BLaER1 (cell line): ENCODE results near the gene FREY1.
"Not testable (repeated sequence)": the region's sequence is repeated elsewhere in the genome, so short reads cannot be mapped to it uniquely, and the experiment has no call there.

ENCODE experiments used
- H3K27ac ChIP-seq: shearing (Covaris generic); formaldehyde crosslinking; 2 replicates; pipeline ENCODE4 v1.8.1; 2022
- H3K27me3 ChIP-seq: shearing (Covaris generic); formaldehyde crosslinking; 2 replicates; pipeline ENCODE4 v1.8.1; 2022
- H3K36me3 ChIP-seq: shearing (Covaris generic); formaldehyde crosslinking; 2 replicates; pipeline ENCODE4 v1.8.1; 2022
- H3K4me1 ChIP-seq: shearing (Covaris generic); formaldehyde crosslinking; 2 replicates; pipeline ENCODE4 v1.8.1; 2022
- H3K4me2 ChIP-seq: shearing (Covaris generic); formaldehyde crosslinking; 2 replicates; pipeline ENCODE4 v1.8.1; 2022
- H3K4me3 ChIP-seq: shearing (Covaris generic); formaldehyde crosslinking; 2 replicates; pipeline ENCODE4 v1.8.1; 2022
- H3K9ac ChIP-seq: shearing (Covaris generic); formaldehyde crosslinking; 2 replicates; pipeline ENCODE4 v1.8.1; 2022
- H3K9me3 ChIP-seq: shearing (Covaris generic); formaldehyde crosslinking; 2 replicates; pipeline ENCODE4 v1.8.1; 2022
- H4K20me1 ChIP-seq: shearing (Covaris generic); formaldehyde crosslinking; 2 replicates; pipeline ENCODE4 v1.8.1; 2022
- Cebpa-rat ChIP-seq: shearing (Covaris generic); IDR thresholded peaks from 2 replicates; pipeline ENCODE4 v1.8.1; 2022

Gene FREY1

DNA sequence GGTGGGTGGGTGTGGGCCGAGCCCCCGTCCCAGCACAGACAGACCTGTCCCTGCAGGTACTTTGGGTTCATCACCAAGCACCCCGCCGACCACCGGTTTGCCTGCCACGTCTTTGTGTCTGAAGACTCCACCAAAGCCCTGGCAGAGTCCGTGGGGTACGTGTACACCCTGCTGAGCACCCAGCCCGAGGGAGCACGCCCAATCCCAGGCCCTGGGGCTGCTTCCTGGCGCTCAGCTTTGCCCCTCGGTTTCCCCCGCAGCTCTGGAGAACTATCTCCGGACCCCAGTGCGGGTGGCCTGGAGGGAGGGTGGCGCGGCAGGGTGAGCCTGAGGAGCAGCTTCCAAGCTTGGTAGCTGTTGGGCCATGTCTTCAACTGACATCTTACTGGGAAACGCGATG lies 2.0 kb downstream of the FREY1 start:
- Histone ChIP-seq H3K36me3 (peaks cover 15% of the 10 kb centered on the region), H3K9ac (no peak overlapping the region), H3K4me3 (no peak overlapping the region), H4K20me1 (peaks cover 40% of the 10 kb centered on the region), H3K4me1 (peaks cover 12% of the 10 kb centered on the region), H3K4me2 (no peak overlapping the region), H3K9me3 (no peaks in the 10 kb centered on the region), H3K27me3 (peaks cover 15% of the 10 kb centered on the region), H3K27ac (no peak overlapping the region)
- no peak for TF ChIP-seq Cebpa-rat

DNA sequence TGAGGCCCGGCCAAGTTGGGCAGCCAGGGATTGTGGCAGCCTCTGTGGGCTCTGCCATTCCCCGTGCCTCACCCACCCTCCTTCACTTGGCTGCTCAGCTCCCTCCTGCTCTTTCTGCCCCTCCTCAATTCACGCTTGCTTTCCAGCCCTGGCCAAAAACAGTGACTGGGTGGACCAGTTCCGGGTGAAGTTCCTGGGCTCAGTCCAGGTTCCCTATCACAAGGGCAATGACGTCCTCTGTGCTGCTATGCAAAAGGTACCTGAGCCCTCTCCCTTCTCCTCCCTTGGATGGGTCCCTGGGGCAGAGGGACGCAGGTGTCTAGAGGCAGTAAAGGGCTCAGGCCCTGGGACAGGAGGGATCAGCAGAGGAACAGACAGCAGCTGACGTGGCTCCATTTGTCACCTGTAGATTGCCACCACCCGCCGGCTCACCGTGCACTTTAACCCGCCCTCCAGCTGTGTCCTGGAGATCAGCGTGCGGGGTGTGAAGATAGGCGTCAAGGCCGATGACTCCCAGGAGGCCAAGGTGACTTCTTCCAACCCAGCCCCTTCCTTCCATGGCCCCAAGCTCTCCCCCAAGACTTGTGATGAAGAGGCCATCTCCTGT lies 2.7 kb downstream of the FREY1 start:
- Histone ChIP-seq H3K9me3 (no peaks in the 10 kb centered on the region), H3K4me1 (peaks cover 12% of the 10 kb centered on the region), H4K20me1 (peaks cover 34% of the 10 kb centered on the region), H3K27me3 (peaks cover 17% of the 10 kb centered on the region), H3K4me2 (no peak overlapping the region), H3K4me3 (no peak overlapping the region), H3K36me3 (peaks cover 9% of the 10 kb centered on the region), H3K9ac (no peak overlapping the region), H3K27ac (no peak overlapping the region)
- TF ChIP-seq Cebpa-rat: no peak

DNA sequence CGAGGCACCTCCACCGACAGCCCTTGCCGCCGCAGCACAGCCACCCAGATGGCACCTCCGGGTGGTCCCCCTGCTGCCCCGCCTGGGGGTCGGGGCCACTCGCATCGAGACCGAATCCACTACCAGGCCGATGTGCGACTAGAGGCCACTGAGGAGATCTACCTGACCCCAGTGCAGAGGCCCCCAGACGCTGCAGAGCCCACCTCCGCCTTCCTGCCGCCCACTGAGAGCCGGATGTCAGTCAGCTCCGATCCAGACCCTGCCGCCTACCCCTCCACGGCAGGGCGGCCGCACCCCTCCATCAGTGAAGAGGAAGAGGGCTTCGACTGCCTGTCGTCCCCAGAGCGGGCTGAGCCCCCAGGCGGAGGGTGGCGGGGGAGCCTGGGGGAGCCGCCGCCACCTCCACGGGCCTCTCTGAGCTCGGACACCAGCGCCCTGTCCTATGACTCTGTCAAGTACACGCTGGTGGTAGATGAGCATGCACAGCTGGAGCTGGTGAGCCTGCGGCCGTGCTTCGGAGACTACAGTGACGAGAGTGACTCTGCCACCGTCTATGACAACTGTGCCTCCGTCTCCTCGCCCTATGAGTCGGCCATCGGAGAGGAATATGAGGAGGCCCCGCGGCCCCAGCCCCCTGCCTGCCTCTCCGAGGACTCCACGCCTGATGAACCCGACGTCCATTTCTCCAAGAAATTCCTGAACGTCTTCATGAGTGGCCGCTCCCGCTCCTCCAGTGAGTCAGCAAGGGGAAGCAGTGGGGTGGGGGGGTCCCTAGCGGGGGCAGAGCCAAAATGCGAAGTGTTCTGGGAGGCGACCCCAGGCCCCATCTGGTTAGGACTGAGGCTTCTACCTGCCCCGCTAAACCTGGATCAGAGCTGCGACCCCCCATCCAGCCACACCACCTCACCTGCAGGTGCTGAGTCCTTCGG lies 4.4 kb downstream of the FREY1 start:
- TF ChIP-seq Cebpa-rat: no peak
- Histone ChIP-seq H3K9me3 (no peaks in the 10 kb centered on the region), H3K27ac (no peak overlapping the region), H3K4me1 (peaks cover 21% of the 10 kb centered on the region), H3K4me2 (no peak overlapping the region), H4K20me1 (peaks cover 44% of the 10 kb centered on the region), H3K27me3 (peaks cover 34% of the 10 kb centered on the region), H3K4me3 (no peak overlapping the region), H3K36me3 (no peaks in the 10 kb centered on the region), H3K9ac (no peak overlapping the region)

DNA sequence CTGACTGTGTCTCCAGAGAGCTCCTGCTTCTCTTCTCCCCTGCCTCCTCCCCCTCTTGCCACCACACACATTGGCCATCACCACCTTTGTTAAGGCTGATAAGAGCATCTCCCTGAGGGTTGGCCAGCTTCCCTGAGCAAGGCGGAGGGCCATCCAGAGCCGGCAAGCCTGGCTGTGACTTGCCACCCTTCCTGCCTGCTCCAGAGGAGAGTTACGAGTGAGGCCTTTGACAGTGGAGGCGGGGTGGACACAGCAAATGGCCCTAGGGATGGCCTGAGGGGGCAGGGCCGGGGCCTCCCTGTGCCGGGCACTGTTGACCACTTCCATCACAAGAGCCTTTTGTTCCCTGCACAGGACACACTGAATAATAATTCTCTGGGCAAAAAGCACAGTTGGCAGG lies 5.4 kb downstream of the FREY1 start:
- no peaks in the 10 kb centered on the region for H3K36me3 ChIP-seq
- no peak overlapping the region for H3K4me3 ChIP-seq
- H3K9ac ChIP-seq: no peak overlapping the region
- TF ChIP-seq Cebpa-rat: no peak
- peaks cover 21% of the 10 kb centered on the region for H3K4me1 ChIP-seq
- no peak overlapping the region for H3K4me2 ChIP-seq
- no peak overlapping the region for H3K27ac ChIP-seq
- H3K27me3 ChIP-seq: peaks cover 41% of the 10 kb centered on the region
- H3K9me3 ChIP-seq: no peaks in the 10 kb centered on the region
- peaks cover 49% of the 10 kb centered on the region for H4K20me1 ChIP-seq

DNA sequence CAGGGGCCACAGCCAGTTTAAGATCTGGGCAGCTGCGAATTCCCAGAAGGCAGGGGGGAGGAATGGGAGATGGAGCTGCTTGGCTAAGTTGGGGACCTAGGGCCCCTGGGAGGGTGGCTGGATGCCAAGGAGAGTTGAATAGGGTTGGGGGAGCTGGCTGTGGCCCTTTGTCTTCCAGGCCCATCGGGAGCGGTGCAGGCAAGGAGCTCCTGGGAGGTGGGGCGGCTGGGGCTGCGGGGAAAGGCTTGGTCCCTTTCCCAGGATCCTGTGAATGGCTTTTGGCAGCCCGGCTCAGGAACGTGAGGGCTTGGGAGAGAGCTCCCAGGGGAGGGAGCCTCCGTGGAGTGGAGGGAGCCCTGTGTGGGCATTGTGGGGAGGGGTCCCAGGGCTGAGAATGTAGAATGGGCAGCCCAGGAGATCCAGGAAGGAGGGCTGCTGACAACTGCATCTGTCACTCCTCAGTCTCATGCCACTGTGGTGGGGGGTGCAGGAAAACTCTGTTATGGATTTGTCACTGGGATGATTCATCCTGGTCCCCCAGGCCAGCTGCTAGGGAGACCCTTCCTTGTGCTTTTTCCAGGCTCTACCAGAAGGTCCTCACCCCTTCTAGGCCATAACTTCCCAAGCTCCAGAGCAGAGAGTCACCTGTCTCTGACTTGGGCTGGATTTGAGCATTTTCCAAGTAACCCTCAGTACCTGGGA lies 6.0 kb downstream of the FREY1 start:
- TF ChIP-seq Cebpa-rat: no peak
- no peak overlapping the region for H3K27ac ChIP-seq
- H3K27me3 ChIP-seq: peaks cover 41% of the 10 kb centered on the region
- H3K36me3 ChIP-seq: no peaks in the 10 kb centered on the region
- peaks cover 21% of the 10 kb centered on the region for H3K4me1 ChIP-seq
- peaks cover 51% of the 10 kb centered on the region for H4K20me1 ChIP-seq
- no peak overlapping the region for H3K9ac ChIP-seq
- no peaks in the 10 kb centered on the region for H3K9me3 ChIP-seq
- H3K4me3 ChIP-seq: peak overlapping the region; percentile 68; the same call in 1 of the 2 replicates
- H3K4me2 ChIP-seq: peak overlapping the region; percentile 91

DNA sequence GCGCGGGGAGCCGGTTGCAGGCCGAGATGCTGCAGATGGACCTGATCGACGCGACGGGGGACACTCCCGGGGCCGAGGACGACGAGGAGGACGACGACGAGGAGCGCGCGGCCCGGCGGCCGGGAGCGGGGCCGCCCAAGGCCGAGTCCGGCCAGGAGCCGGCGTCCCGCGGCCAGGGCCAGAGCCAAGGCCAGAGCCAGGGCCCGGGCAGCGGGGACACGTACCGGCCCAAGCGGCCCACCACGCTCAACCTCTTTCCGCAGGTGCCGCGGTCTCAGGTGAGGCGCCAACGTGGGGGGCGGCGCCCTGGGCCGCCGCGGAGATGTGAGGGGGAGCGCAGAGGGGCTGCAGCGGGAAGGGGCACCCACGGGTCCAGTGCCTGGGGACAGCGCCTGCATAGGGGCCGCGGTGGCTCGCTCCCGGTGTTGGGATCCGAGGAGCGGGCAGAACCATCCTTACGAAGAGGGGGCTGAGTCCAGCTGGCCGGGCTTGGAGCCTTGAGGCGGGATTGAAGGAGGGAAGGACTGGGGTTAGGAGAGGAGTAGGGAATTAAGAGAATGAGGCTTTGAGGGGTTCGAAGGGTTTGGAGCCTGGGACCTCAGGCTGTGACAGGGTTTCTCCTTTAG lies 6.8 kb downstream of the FREY1 start:
- Histone ChIP-seq H3K27me3 (peaks cover 41% of the 10 kb centered on the region), H3K4me2 (peak overlapping the region; percentile 91), H4K20me1 (peaks cover 56% of the 10 kb centered on the region), H3K4me1 (peaks cover 21% of the 10 kb centered on the region), H3K4me3 (peak overlapping the region; percentile 68)
- H3K36me3 ChIP-seq, H3K27ac ChIP-seq, H3K9ac ChIP-seq, H3K9me3 ChIP-seq: not testable (repeated sequence)

DNA sequence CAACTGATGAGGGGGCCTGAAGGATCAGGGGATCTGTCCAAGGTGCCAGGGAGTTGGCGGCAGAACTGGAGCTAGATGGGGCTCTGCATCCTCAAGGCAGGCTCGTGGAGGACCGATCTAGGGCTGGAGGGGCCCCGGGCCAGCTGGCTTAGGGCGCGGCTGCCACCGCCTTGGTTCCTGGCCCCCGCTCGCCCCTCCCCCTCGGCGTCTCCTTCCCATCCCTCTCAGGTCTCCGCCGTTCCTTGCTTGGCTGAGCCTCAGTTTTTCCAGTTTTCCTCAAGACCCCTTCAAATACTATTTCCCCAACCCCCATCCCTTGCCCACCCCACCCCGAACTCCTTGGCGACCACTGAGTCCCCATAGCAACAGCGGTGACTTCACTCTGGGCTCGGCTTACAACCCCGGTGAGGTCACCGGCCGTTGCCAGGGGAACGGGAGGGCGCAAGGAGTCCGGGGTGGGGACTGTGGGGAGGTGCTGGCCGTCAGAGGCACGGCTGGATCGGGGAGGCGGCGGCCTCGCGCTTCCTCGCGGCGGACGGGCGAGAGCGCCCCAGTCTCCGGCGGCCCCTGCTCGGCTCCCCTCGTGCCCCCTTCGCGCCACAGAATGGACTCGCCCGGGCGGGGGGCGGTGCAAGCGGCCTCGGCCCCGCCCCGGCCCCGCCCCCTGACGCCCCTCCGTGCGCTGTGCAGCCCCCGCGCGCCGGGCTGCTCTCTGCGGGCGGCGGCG lies 7.5 kb downstream of the FREY1 start:
- TF ChIP-seq Cebpa-rat: no peak
- H3K9me3 ChIP-seq: no peaks in the 10 kb centered on the region
- peak overlapping the region; percentile 71; the same call in 1 of the 2 replicates for H3K9ac ChIP-seq
- H3K36me3 ChIP-seq: no peaks in the 10 kb centered on the region
- peak overlapping the region; percentile 68 for H3K4me3 ChIP-seq
- H3K4me2 ChIP-seq: peak overlapping the region; percentile 91
- H3K27me3 ChIP-seq: peaks cover 41% of the 10 kb centered on the region
- peaks cover 21% of the 10 kb centered on the region for H3K4me1 ChIP-seq
- peaks cover 56% of the 10 kb centered on the region for H4K20me1 ChIP-seq
- H3K27ac ChIP-seq: no peak overlapping the region

DNA sequence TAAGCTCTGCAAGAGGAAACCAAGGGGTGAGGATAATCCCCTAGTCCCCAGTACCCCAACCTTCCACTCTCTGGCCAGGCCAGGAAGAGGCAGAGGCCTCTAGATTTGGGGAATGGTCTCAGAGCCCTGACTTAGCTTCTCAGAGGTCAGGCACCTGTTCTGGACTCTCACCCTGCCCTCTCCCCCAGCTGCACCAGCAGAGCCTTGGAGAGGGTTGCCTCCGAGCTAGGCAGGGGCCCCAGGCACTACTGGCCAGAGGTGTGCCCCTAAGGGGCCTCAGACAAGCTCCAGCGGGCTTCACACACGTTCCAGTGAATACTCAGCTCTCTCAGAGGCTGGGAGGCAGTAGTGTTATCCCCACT lies 8.0 kb downstream of the FREY1 start:
- Histone ChIP-seq H3K27me3 (peaks cover 41% of the 10 kb centered on the region), H3K27ac (no peak overlapping the region), H3K4me3 (peak overlapping the region; percentile 68; the same call in 1 of the 2 replicates), H4K20me1 (peaks cover 56% of the 10 kb centered on the region), H3K9ac (no peak overlapping the region), H3K4me2 (peak overlapping the region; percentile 91), H3K9me3 (no peaks in the 10 kb centered on the region), H3K36me3 (no peaks in the 10 kb centered on the region), H3K4me1 (peaks cover 21% of the 10 kb centered on the region)
- no peak for TF ChIP-seq Cebpa-rat

DNA sequence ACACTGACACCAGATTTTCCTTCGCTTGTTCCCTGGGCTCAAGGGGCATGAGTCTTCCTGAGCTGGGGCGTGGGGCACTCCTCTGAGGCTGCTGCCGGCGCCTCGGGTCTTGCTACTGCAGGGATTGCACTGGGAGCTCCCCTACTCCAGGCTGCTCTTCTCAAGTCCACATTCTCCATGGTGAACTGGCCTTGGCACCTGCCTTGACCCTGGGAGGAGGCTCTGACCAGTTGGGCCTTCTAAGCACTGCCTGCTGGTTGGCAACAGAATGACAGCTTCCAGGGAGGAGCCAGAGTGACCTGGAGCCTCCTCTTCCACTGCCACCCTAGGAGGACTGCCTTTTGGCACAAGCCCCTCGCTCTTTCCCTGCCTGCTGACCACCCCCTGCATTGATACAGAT lies 9.5 kb downstream of the FREY1 start:
- Histone ChIP-seq H3K9ac (no peak overlapping the region), H3K4me3 (no peak overlapping the region), H4K20me1 (peaks cover 56% of the 10 kb centered on the region), H3K27me3 (peaks cover 41% of the 10 kb centered on the region), H3K36me3 (no peaks in the 10 kb centered on the region), H3K4me1 (peaks cover 16% of the 10 kb centered on the region), H3K27ac (no peak overlapping the region), H3K4me2 (no peak overlapping the region), H3K9me3 (no peaks in the 10 kb centered on the region)
- TF ChIP-seq Cebpa-rat: no peak
